ENCODE measurements around the gene NUFIP2.

NUFIP2 gene

GRCh38 chr17:29252101-29252791 is 41.7 kb downstream of the NUFIP2 start:
- no peak overlapping the region for H3K4me3 ChIP-seq (ENCODE audit: low read depth, low read length)
- no peaks in the 10 kb centered on the region for H3K27me3 ChIP-seq
- no peaks in the 10 kb centered on the region for H3K9me3 ChIP-seq
- TF ChIP-seq CTCF (IDR thresholded peaks at IDR 0.05; ENCODE audit: low read depth, low read length): peak; percentile 42
- no peaks in the 10 kb centered on the region for H3K4me1 ChIP-seq
- DNase-seq: no peak
- H3K36me3 ChIP-seq: peaks cover 5% of the 10 kb centered on the region; the same call in 1 of the 2 replicates

DNA sequence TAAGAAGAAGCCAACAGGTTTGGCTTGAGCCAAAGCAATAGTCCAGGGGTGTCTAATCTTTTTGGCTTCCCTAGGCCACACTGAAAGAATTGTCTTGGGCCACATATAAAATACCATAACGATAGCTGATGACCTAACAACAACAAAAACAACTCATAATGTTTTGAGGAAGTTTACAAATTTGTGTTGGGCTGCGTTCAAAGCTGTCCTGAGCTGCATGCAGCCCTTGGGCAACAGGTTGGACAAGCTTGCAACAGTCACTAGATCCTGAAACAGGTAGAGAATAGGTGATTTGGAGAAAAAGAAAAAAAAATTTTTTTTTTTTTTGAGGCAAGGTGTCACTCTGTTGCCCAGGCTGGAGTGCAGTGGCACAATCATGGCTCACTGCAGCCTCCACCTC is 42.8 kb downstream of the NUFIP2 start:
- H3K4me3 ChIP-seq (ENCODE audit: low read depth, low read length): no peak overlapping the region
- TF ChIP-seq CTCF (IDR thresholded peaks at IDR 0.05; ENCODE audit: low read depth, low read length): no peak
- no peaks in the 10 kb centered on the region for H3K4me1 ChIP-seq
- no peaks in the 10 kb centered on the region for H3K27me3 ChIP-seq
- peaks cover 5% of the 10 kb centered on the region; the same call in 1 of the 2 replicates for H3K36me3 ChIP-seq
- DNase-seq: no peak
- no peaks in the 10 kb centered on the region for H3K9me3 ChIP-seq

GRCh38 chr17:29250666-29251065 is 43.3 kb downstream of the NUFIP2 start:
- H3K36me3 ChIP-seq: peaks cover 5% of the 10 kb centered on the region; the same call in 1 of the 2 replicates
- no peaks in the 10 kb centered on the region for H3K27me3 ChIP-seq
- H3K4me3 ChIP-seq (ENCODE audit: low read depth, low read length): no peak overlapping the region
- DNase-seq: no peak
- H3K4me1 ChIP-seq: no peaks in the 10 kb centered on the region
- no peaks in the 10 kb centered on the region for H3K9me3 ChIP-seq
- no peak for TF ChIP-seq CTCF (IDR thresholded peaks at IDR 0.05; ENCODE audit: low read depth, low read length)

- H3K9me3 ChIP-seq: no peaks in the 10 kb centered on the region
- no peaks in the 10 kb centered on the region for H3K27me3 ChIP-seq
- TF ChIP-seq CTCF (IDR thresholded peaks at IDR 0.05; ENCODE audit: low read depth, low read length): no peak
- H3K4me3 ChIP-seq (ENCODE audit: low read depth, low read length): no peak overlapping the region
- H3K4me1 ChIP-seq: no peaks in the 10 kb centered on the region
- DNase-seq: no peak
- no peaks in the 10 kb centered on the region for H3K36me3 ChIP-seq
These were observed 45.1 kb downstream of the NUFIP2 start for GRCh38 chr17:29248845-29249244.

- H3K4me3 ChIP-seq (ENCODE audit: low read depth, low read length): no peak overlapping the region
- H3K4me1 ChIP-seq: no peaks in the 10 kb centered on the region
- no peaks in the 10 kb centered on the region for H3K27me3 ChIP-seq
- TF ChIP-seq CTCF (IDR thresholded peaks at IDR 0.05; ENCODE audit: low read depth, low read length): no peak
- no peaks in the 10 kb centered on the region for H3K36me3 ChIP-seq
- no peak for DNase-seq
- H3K9me3 ChIP-seq: no peaks in the 10 kb centered on the region
These were observed 46.7 kb downstream of the NUFIP2 start for GRCh38 chr17:29247219-29247618.

- Histone ChIP-seq H3K4me3 (ENCODE audit: low read depth, low read length) (no peak within 1 kb of the TSS), H3K27me3 (no peaks in the 10 kb centered on the region), H3K9me3 (no peaks in the 10 kb centered on the region), H3K36me3 (no peaks in the 10 kb centered on the region), H3K4me1 (no peaks in the 10 kb centered on the region)
- no peak for TF ChIP-seq CTCF (IDR thresholded peaks at IDR 0.05; ENCODE audit: low read depth, low read length)
- no peak for DNase-seq
These were observed 47.3 kb downstream of the NUFIP2 start, which contains the start of gene CRYBA1 for GRCh38 chr17:29246628-29247027. CRYBA1 (plus strand) TSS chr17:29246859; CDS start chr17:29246864, 5 bp downstream.

Measured in BE2C (cell line).